Natural killer cell (primary cell): Measurements from ENCODE around the gene HDAC4. TPM values are rescaled to one million over a fixed set of nuclear protein-coding genes. Genes with fewer than 3 reads are reported as not detected.

Experiments used
- ATAC-seq, 3 donors: fragments of 150-1000 bp in 2 of 3; fragments of 200-7000 bp in 1 of 3; cut with Tn5 transposase; 1 replicate in 1 of 3; 2 replicates in 2 of 3; pipeline ENCODE4 v1.10.0; 2021; ENCODE audit warnings: mild to moderate bottlenecking in 2 of 3, moderate library complexity in 2 of 3
- DNase-seq, 2 donors: peaks; one replicate each; pipeline versions ENCODE4 v3.0.0 to v3.0.0-alpha.2; 2013 to 2021; ENCODE audit warnings: mixed read lengths in 1 of 2
- H3K27ac ChIP-seq: one replicate; pipeline ENCODE4 v1.5.1; 2013; ENCODE audit warnings: mild to moderate bottlenecking, low read length
- H3K27me3 ChIP-seq: one replicate; pipeline ENCODE4 v1.6.1; 2013; ENCODE audit warnings: low read length; ENCODE audit not compliant: control insufficient read depth, insufficient read depth
- H3K36me3 ChIP-seq: one replicate; pipeline ENCODE4 v1.6.1; 2013; ENCODE audit warnings: low read length; ENCODE audit not compliant: control insufficient read depth, insufficient read depth
- H3K4me1 ChIP-seq: one replicate; pipeline ENCODE4 v1.6.1; 2013; ENCODE audit warnings: low read length; ENCODE audit not compliant: control insufficient read depth, insufficient read depth
- H3K4me3 ChIP-seq: one replicate; pipeline ENCODE4 v1.5.1; 2013; ENCODE audit warnings: low read length
- H3K9me3 ChIP-seq: one replicate; pipeline ENCODE4 v1.6.1; 2013; ENCODE audit warnings: low read length; ENCODE audit not compliant: control insufficient read depth, insufficient read depth
- H3K27ac Mint-ChIP-seq, 2 donors: one replicate each; pipeline ENCODE4 v1.8.0; 2022; ENCODE audit warnings: mild to moderate bottlenecking in 2 of 2, mixed read lengths in 2 of 2, moderate library complexity in 1 of 2
- H3K27me3 Mint-ChIP-seq, 2 donors: one replicate each; pipeline ENCODE4 v1.8.0; 2022; ENCODE audit warnings: low read depth in 2 of 2, mixed read lengths in 2 of 2
- H3K36me3 Mint-ChIP-seq: one replicate; pipeline ENCODE4 v1.8.0; 2022; ENCODE audit warnings: mixed read lengths
- H3K4me1 Mint-ChIP-seq, 2 donors: one replicate each; pipeline ENCODE4 v1.8.0; 2022; ENCODE audit warnings: mixed read lengths in 2 of 2
- H3K4me3 Mint-ChIP-seq: one replicate; pipeline ENCODE4 v1.8.0; 2022; ENCODE audit warnings: mild to moderate bottlenecking, moderate library complexity, mixed read lengths
- H3K9me3 Mint-ChIP-seq, 2 donors: one replicate each; pipeline ENCODE4 v1.8.0; 2022; ENCODE audit warnings: mixed read lengths in 2 of 2
- CTCF ChIP-seq: fragments of 200-600 bp; IDR thresholded peaks from one replicate; pipeline ENCODE4 v1.8.0; 2022; ENCODE audit warnings: antibody characterized with exemption
- WGBS: methylation state at CpG from one replicate; pipeline ENCODE4 v1.1.7; 2013; ENCODE audit warnings: missing lambda C conversion rate; ENCODE audit not compliant: insufficient coverage; 5-methylcytosine and 5-hydroxymethylcytosine counted together
- intact Hi-C: fragments of 100-400 bp; cut with micrococcal nuclease; formaldehyde crosslinking; loops from one replicate; pipeline ENCODE4 v1.14.2; 2022
- total RNA-seq, 4 donors: library from RNA; stranded (reverse); fragments of 120-200 nt in 1 of 4; gene quantifications; one replicate each; pipeline versions ENCODE4 v1.2.3 to v1.2.4, GENCODE V29; 2013 to 2022

Gene HDAC4
- total RNA-seq, 3 donors from 2014 or later (not counting 1 experiment from before 2014, with no cell fraction given) = 74.9 to 105 (median 100) TPM

GRCh38 chr2:239044336-239044735 lies 356.5 kb downstream of the HDAC4 start:
- intact Hi-C loops = no loop called here
- no peaks in the 10 kb centered on the region for H3K4me1 ChIP-seq
- no peaks in the 10 kb centered on the region for H3K27me3 ChIP-seq
- TF ChIP-seq CTCF = no peak
- 92% methylated on average over 9 of the region's 9 CpGs for WGBS
- no peak for DNase-seq
- no peak overlapping the region for H3K4me3 ChIP-seq
- H3K27me3 Mint-ChIP-seq = no peaks in the 10 kb centered on the region
- no peaks in the 10 kb centered on the region for H3K36me3 ChIP-seq
- no peaks in the 10 kb centered on the region for H3K9me3 ChIP-seq
- no peak for ATAC-seq
- H3K4me1 Mint-ChIP-seq = peaks cover 0 to 5% of the 10 kb centered on the region in 2 donors
- no peak overlapping the region for H3K4me3 Mint-ChIP-seq
- H3K27ac Mint-ChIP-seq = no peak overlapping the region
- H3K27ac ChIP-seq = no peak overlapping the region
- H3K36me3 Mint-ChIP-seq = no peaks in the 10 kb centered on the region
- H3K9me3 Mint-ChIP-seq = no peaks in the 10 kb centered on the region

- no peaks in the 10 kb centered on the region for H3K27me3 ChIP-seq
- H3K9me3 ChIP-seq = no peaks in the 10 kb centered on the region
- Mint-ChIP-seq H3K4me1 (peaks cover 0 to 5% of the 10 kb centered on the region in 2 donors), H3K4me3 (no peak overlapping the region), H3K36me3 (no peaks in the 10 kb centered on the region), H3K9me3 (no peaks in the 10 kb centered on the region), H3K27me3 (no peaks in the 10 kb centered on the region), H3K27ac (no peak overlapping the region)
- no peak overlapping the region for H3K4me3 ChIP-seq
- no peaks in the 10 kb centered on the region for H3K4me1 ChIP-seq
- ATAC-seq (no peak), DNase-seq (no peak)
- TF ChIP-seq CTCF = no peak
- intact Hi-C loops = no loop called here
- WGBS = 93% methylated on average over 12 of the region's 12 CpGs
- H3K27ac ChIP-seq = no peak overlapping the region
- H3K36me3 ChIP-seq = no peaks in the 10 kb centered on the region
These were observed 357.5 kb downstream of the HDAC4 start for GRCh38 chr2:239043326-239043725.

- Histone ChIP-seq H3K4me3 (no peak overlapping the region), H3K4me1 (no peaks in the 10 kb centered on the region), H3K9me3 (no peaks in the 10 kb centered on the region), H3K27ac (no peak overlapping the region), H3K27me3 (no peaks in the 10 kb centered on the region), H3K36me3 (no peaks in the 10 kb centered on the region)
- Mint-ChIP-seq H3K4me1 (peaks cover 0 to 5% of the 10 kb centered on the region in 2 donors), H3K27ac (no peak overlapping the region), H3K9me3 (no peaks in the 10 kb centered on the region), H3K36me3 (no peaks in the 10 kb centered on the region), H3K4me3 (no peak overlapping the region), H3K27me3 (no peaks in the 10 kb centered on the region)
- ATAC-seq = no peak
- TF ChIP-seq CTCF = no peak
- WGBS = 80% methylated on average over 18 of the region's 18 CpGs
- DNase-seq = no peak
- intact Hi-C loops = no loop called here
These were observed 358.1 kb downstream of the HDAC4 start for GRCh38 chr2:239042551-239043320.

- Histone ChIP-seq H3K27me3 (no peaks in the 10 kb centered on the region), H3K9me3 (no peaks in the 10 kb centered on the region), H3K4me3 (no peak overlapping the region), H3K36me3 (no peaks in the 10 kb centered on the region), H3K4me1 (no peaks in the 10 kb centered on the region), H3K27ac (no peak overlapping the region)
- H3K27ac Mint-ChIP-seq = no peak overlapping the region
- ATAC-seq (no peak), DNase-seq (no peak)
- WGBS = 90% methylated on average over 10 of the region's 10 CpGs
- H3K4me1 Mint-ChIP-seq = peaks cover 0 to 5% of the 10 kb centered on the region in 2 donors
- H3K4me3 Mint-ChIP-seq = no peak overlapping the region
- no peaks in the 10 kb centered on the region for H3K27me3 Mint-ChIP-seq
- intact Hi-C loops = no loop called here
- H3K9me3 Mint-ChIP-seq = no peaks in the 10 kb centered on the region
- H3K36me3 Mint-ChIP-seq = no peaks in the 10 kb centered on the region
- no peak for TF ChIP-seq CTCF
These were observed 358.8 kb downstream of the HDAC4 start for GRCh38 chr2:239042046-239042445.
